ENCODE results near the gene PIM3. TPM values are rescaled to one million over a fixed set of nuclear protein-coding genes. Genes with fewer than 3 reads are reported as not detected.
A peak's percentile ranks its signal among the peaks of the same experiment; 100 is the strongest.

PIM3 gene
- total RNA-seq (17.1 TPM), polyA plus RNA-seq (74.5 TPM)

GRCh38 chr22:49960159-49961004 is at the start of gene PIM3:
Gene PIM3, plus strand, starts transcription at chr22:49960772. Its CDS starts 176 bp downstream, at chr22:49960948.
- H3K27ac ChIP-seq (ENCODE audit: low read depth) = peak within 1 kb of the TSS; percentile 96
- H3K4me1 ChIP-seq (ENCODE audit: insufficient read depth) = peaks cover 5% of the 10 kb centered on the region
- H3K4me3 ChIP-seq (ENCODE audit: low read depth, low read length) = peak within 1 kb of the TSS; percentile 90
- WGBS = under 1% methylated on average over 137 of the region's 137 CpGs
- peaks cover 2% of the 10 kb centered on the region for H3K36me3 ChIP-seq (ENCODE audit: insufficient read depth)
- peak; percentile 82 for DNase-seq (ENCODE audit: extremely low spot score)

- Histone ChIP-seq H3K27ac (ENCODE audit: low read depth) (no peak overlapping the region), H3K36me3 (ENCODE audit: insufficient read depth) (no peaks in the 10 kb centered on the region), H3K4me1 (ENCODE audit: insufficient read depth) (peaks cover 2% of the 10 kb centered on the region), H3K4me3 (ENCODE audit: low read depth, low read length) (no peak overlapping the region)
- 95% methylated on average over 30 of the region's 30 CpGs for WGBS
- no peak for DNase-seq (ENCODE audit: extremely low spot score)
Measured at GRCh38 chr22:49911881-49912625, 48.5 kb upstream of the PIM3 start.

- Histone ChIP-seq H3K4me1 (ENCODE audit: insufficient read depth) (peaks cover 2% of the 10 kb centered on the region), H3K27ac (ENCODE audit: low read depth) (no peak overlapping the region), H3K36me3 (ENCODE audit: insufficient read depth) (no peaks in the 10 kb centered on the region), H3K4me3 (ENCODE audit: low read depth, low read length) (no peak overlapping the region)
- DNase-seq (ENCODE audit: extremely low spot score) = no peak
- 94% methylated on average over 14 of the region's 14 CpGs for WGBS
Measured at GRCh38 chr22:49913026-49913425, 47.5 kb upstream of the PIM3 start.

- no peak overlapping the region for H3K4me3 ChIP-seq (ENCODE audit: low read depth, low read length)
- H3K27ac ChIP-seq (ENCODE audit: low read depth) = no peak overlapping the region
- no peak for DNase-seq (ENCODE audit: extremely low spot score)
- H3K4me1 ChIP-seq (ENCODE audit: insufficient read depth) = peaks cover 2% of the 10 kb centered on the region
- no peaks in the 10 kb centered on the region for H3K36me3 ChIP-seq (ENCODE audit: insufficient read depth)
- 96% methylated on average over 14 of the region's 14 CpGs for WGBS
Measured at GRCh38 chr22:49913446-49913845, 47.1 kb upstream of the PIM3 start.

- WGBS = 87% methylated on average over 12 of the region's 12 CpGs
- Histone ChIP-seq H3K4me3 (ENCODE audit: low read depth, low read length) (no peak overlapping the region), H3K27ac (ENCODE audit: low read depth) (no peak overlapping the region), H3K36me3 (ENCODE audit: insufficient read depth) (no peaks in the 10 kb centered on the region), H3K4me1 (ENCODE audit: insufficient read depth) (peaks cover 2% of the 10 kb centered on the region)
- no peak for DNase-seq (ENCODE audit: extremely low spot score)
Measured at GRCh38 chr22:49914256-49914655, 46.3 kb upstream of the PIM3 start.

GRCh38 chr22:49915610-49916009 is 45.0 kb upstream of the PIM3 start:
- peaks cover 2% of the 10 kb centered on the region for H3K4me1 ChIP-seq (ENCODE audit: insufficient read depth)
- 92% methylated on average over 12 of the region's 12 CpGs for WGBS
- no peak overlapping the region for H3K4me3 ChIP-seq (ENCODE audit: low read depth, low read length)
- no peaks in the 10 kb centered on the region for H3K36me3 ChIP-seq (ENCODE audit: insufficient read depth)
- no peak for DNase-seq (ENCODE audit: extremely low spot score)
- no peak overlapping the region for H3K27ac ChIP-seq (ENCODE audit: low read depth)

- no peak overlapping the region for H3K27ac ChIP-seq (ENCODE audit: low read depth)
- H3K4me1 ChIP-seq (ENCODE audit: insufficient read depth) = peaks cover 2% of the 10 kb centered on the region
- no peak for DNase-seq (ENCODE audit: extremely low spot score)
- no peak overlapping the region for H3K4me3 ChIP-seq (ENCODE audit: low read depth, low read length)
- 91% methylated on average over 11 of the region's 11 CpGs for WGBS
- no peaks in the 10 kb centered on the region for H3K36me3 ChIP-seq (ENCODE audit: insufficient read depth)
Measured at GRCh38 chr22:49916831-49917230, 43.7 kb upstream of the PIM3 start.

- H3K4me1 ChIP-seq (ENCODE audit: insufficient read depth) = peaks cover 2% of the 10 kb centered on the region
- H3K27ac ChIP-seq (ENCODE audit: low read depth) = peak within 1 kb of the TSS; percentile 96
- H3K36me3 ChIP-seq (ENCODE audit: insufficient read depth) = no peaks in the 10 kb centered on the region
- under 1% methylated on average over 103 of the region's 103 CpGs for WGBS
- H3K4me3 ChIP-seq (ENCODE audit: low read depth, low read length) = peak within 1 kb of the TSS; percentile 74
- peak; percentile 93 for DNase-seq (ENCODE audit: extremely low spot score)
Measured at GRCh38 chr22:49917974-49918910, 42.3 kb upstream of the PIM3 start, which contains the start of the genes ALG12 and CRELD2. Gene ALG12, minus strand, starts transcription at chr22:49918438. Its CDS starts 4,673 bp downstream, at chr22:49913765. Gene CRELD2, plus strand, starts transcription at chr22:49918634. Its CDS starts 136 bp downstream, at chr22:49918770.

- peaks cover 2% of the 10 kb centered on the region for H3K4me1 ChIP-seq (ENCODE audit: insufficient read depth)
- 40% methylated on average over 47 of the region's 47 CpGs for WGBS
- no peak for DNase-seq (ENCODE audit: extremely low spot score)
- peak overlapping the region; percentile 74 for H3K4me3 ChIP-seq (ENCODE audit: low read depth, low read length)
- H3K36me3 ChIP-seq (ENCODE audit: insufficient read depth) = no peaks in the 10 kb centered on the region
- no peak overlapping the region for H3K27ac ChIP-seq (ENCODE audit: low read depth)
Measured at GRCh38 chr22:49918911-49919881, 41.4 kb upstream of the PIM3 start.

- WGBS = 97% methylated on average over 18 of the region's 18 CpGs
- DNase-seq (ENCODE audit: extremely low spot score) = no peak
- Histone ChIP-seq H3K4me3 (ENCODE audit: low read depth, low read length) (no peak overlapping the region), H3K27ac (ENCODE audit: low read depth) (no peak overlapping the region), H3K4me1 (ENCODE audit: insufficient read depth) (peaks cover 2% of the 10 kb centered on the region), H3K36me3 (ENCODE audit: insufficient read depth) (no peaks in the 10 kb centered on the region)
Measured at GRCh38 chr22:49920859-49921258, 39.7 kb upstream of the PIM3 start.

- 93% methylated on average over 35 of the region's 35 CpGs for whole genome bisulfite sequencing
- Histone ChIP-seq H3K4me3 (ENCODE audit: low read depth, low read length) (no peak overlapping the region), H3K4me1 (ENCODE audit: insufficient read depth) (peaks cover 2% of the 10 kb centered on the region), H3K36me3 (ENCODE audit: insufficient read depth) (no peaks in the 10 kb centered on the region), H3K27ac (ENCODE audit: low read depth) (no peak overlapping the region)
- DNase-seq (ENCODE audit: extremely low spot score) = no peak
Measured at GRCh38 chr22:49921508-49922278, 38.9 kb upstream of the PIM3 start.

GRCh38 chr22:49922484-49922883 is 38.1 kb upstream of the PIM3 start:
- Histone ChIP-seq H3K4me3 (ENCODE audit: low read depth, low read length) (no peak overlapping the region), H3K36me3 (ENCODE audit: insufficient read depth) (no peaks in the 10 kb centered on the region), H3K27ac (ENCODE audit: low read depth) (no peak overlapping the region), H3K4me1 (ENCODE audit: insufficient read depth) (no peaks in the 10 kb centered on the region)
- DNase-seq (ENCODE audit: extremely low spot score) = no peak
- 90% methylated on average over 22 of the region's 22 CpGs for WGBS

Measured in urinary bladder (tissue), 4 donors.